Measurements from ENCODE around the gene MAST4. TPM values are rescaled to one million over a fixed set of nuclear protein-coding genes. Genes with fewer than 3 reads are reported as not detected.

MAST4 gene
- total and polyA plus RNA-seq, 2 of the 8 experiments (the other 6 are each of a cell fraction or from before 2014, with no cell fraction given), result 1.5 to 2.6 TPM

DNA sequence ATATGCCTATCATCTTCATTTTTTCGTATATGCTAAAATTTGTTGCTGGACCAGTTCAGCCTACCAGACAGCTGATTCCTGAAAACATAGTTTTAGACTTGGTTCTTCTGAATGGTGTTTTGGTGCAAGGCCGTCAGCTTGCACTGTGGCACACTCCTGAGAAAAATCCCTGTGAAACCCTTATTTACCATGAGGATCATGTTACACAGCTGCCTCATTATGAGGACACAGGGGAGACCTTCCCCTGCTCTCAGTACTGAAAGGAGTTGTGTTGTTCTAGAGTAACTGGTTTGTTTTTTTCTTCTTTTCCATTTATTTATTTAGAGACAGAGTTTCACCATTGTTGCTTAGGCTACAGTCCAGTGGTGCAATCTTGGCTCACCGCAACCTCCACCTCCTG, 37.6 kb downstream of the MAST4 start (continued):
- TF ChIP-seq TCF12 (IDR thresholded peaks at IDR 0.05; ENCODE audit: low read depth, low read length), result no peak
- TF ChIP-seq CBX5 (IDR thresholded peaks at IDR 0.05; ENCODE audit: low read depth, low read length), result no peak

All from H1 (cell line).